Measurements from ENCODE around the gene XRCC3.

Gene XRCC3

DNA sequence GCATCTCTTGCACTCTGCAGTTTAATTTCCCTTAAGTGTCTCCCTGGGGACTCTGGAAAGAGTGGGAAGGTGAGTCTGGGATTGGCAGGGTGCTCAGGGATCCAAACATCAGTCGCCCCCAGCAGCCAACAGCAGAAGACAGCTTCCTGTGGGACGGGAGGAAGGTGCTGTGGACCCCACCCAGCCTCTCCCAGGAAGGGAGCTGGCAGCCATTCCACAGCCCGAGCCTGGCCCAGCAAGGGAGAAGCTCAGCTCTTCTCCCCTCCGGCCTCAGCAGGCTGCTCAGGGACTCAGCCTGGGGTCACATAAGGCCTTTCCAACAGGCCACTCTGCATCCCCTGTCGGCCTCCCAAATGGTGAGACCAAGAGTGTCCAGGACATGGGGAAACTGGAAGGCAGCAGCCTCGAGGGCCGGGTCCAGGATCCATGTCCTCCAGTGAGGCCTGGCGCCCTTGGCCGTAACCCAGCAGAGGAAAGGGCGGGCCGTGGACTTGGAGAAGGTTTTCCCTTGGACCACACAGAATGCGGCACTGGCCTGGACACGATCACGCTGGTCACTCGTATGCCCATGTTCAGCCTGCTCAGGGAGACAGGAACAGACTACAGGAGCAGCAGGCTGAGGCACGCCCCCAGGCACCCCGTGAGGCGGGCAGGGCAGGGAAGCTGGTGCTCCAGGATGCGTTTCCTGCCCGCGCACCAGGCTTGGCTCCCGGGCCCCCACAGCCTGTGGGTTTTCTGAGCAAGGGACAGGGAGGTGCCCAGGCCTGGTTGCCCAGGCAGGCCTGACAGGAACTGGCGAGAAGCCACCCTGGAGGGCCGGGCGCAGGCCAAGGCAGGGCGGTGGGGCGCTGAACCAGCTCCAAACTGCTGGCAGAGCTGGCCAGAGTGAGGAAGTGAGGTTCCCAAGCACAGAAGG is 3.5 kb downstream of the XRCC3 start:
- Mint-ChIP-seq H3K4me3 (no peak overlapping the region), H3K4me1 (ENCODE audit: low read depth) (peaks cover 10% of the 10 kb centered on the region), H3K27ac (no peak overlapping the region), H3K27me3 (ENCODE audit: low read depth) (peaks cover 2% of the 10 kb centered on the region), H3K36me3 (ENCODE audit: low read depth) (peaks cover 22% of the 10 kb centered on the region), H3K9me3 (no peaks in the 10 kb centered on the region)
- no peak for DNase-seq (ENCODE audit: low spot score)

DNA sequence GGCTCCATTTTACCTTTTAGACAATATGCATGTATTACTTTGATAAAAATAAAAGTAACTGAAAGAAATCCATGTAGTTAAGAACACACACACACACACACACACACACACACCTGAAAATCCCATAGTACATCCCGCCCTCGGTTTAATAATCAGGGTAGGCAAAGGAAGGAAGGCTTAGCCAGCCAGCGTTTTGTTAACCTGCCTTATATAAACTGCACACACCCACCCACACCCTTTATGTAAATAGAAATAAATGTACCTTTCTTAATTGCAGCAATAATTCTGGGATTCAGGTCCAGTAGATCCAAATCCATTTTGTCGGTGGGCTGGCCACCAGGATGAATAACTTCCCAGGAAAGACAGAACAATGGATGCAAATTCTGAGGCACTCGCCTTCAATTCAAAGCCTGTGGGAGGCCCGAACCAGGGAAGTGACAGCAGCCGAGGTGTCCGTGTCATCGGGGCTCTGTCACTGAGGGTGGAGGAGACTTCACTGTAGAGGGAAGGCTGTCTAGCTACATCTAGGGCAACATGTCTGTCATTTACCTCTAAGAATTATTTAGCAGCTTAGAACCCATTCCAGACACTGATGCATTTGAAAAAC is 4.4 kb downstream of the XRCC3 start:
- H3K27me3 Mint-ChIP-seq (ENCODE audit: low read depth) = peaks cover 2% of the 10 kb centered on the region
- no peak overlapping the region for H3K4me3 Mint-ChIP-seq
- peak overlapping the region; percentile 5 for H3K27ac Mint-ChIP-seq
- DNase-seq (ENCODE audit: low spot score) = no peak
- H3K9me3 Mint-ChIP-seq = no peaks in the 10 kb centered on the region
- H3K4me1 Mint-ChIP-seq (ENCODE audit: low read depth) = peaks cover 10% of the 10 kb centered on the region
- peaks cover 22% of the 10 kb centered on the region for H3K36me3 Mint-ChIP-seq (ENCODE audit: low read depth)

DNA sequence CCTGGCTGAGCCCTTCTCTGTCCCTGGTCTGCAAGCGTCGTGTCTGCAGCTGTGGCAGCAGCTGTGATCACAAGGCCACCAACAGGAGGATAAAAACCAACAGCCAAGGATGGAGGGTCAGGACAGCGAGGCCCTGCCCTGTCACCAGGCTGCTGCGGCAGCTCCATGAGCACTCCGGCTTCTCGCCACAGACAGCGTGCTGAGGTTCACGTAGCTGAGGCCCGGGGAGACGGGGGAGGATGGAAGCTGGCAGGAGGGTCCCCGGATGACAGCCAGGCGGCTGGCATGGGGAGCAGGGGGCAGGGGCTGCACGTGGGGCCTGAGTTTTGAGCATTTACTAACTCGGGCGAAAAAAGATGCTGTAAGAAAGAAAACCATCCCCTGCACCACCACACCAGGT is 5.4 kb downstream of the XRCC3 start:
- no peak overlapping the region for H3K27ac Mint-ChIP-seq
- H3K4me3 Mint-ChIP-seq = no peak overlapping the region
- no peaks in the 10 kb centered on the region for H3K9me3 Mint-ChIP-seq
- no peak for DNase-seq (ENCODE audit: low spot score)
- peaks cover 10% of the 10 kb centered on the region for H3K4me1 Mint-ChIP-seq (ENCODE audit: low read depth)
- no peaks in the 10 kb centered on the region for H3K27me3 Mint-ChIP-seq (ENCODE audit: low read depth)
- H3K36me3 Mint-ChIP-seq (ENCODE audit: low read depth) = peaks cover 24% of the 10 kb centered on the region

DNA sequence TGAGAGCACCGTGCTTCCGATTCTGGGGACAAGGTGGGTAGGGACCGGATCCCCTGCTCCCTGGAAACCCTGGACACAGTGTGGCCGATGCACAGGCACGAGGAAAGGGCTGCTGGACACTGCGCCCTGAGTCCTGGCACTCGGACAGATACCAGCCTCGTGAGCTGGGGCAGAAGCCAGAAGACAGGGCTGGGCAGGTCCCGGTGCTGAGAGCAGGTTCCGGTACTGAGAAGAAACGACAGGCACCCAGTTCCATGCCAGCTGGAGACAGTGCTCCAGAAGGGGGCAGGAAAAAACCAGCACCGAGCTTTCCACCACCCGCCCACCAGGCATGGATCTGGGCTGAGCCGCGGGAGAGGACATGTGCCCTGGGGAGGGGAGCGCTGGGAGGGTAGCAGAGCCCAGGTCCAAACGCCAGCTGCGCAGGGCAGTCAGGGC is 6.5 kb downstream of the XRCC3 start:
- H3K36me3 Mint-ChIP-seq (ENCODE audit: low read depth) = peaks cover 25% of the 10 kb centered on the region
- H3K27me3 Mint-ChIP-seq (ENCODE audit: low read depth) = no peaks in the 10 kb centered on the region
- H3K9me3 Mint-ChIP-seq = no peaks in the 10 kb centered on the region
- no peak overlapping the region for H3K4me3 Mint-ChIP-seq
- no peak for DNase-seq (ENCODE audit: low spot score)
- H3K4me1 Mint-ChIP-seq (ENCODE audit: low read depth) = peaks cover 7% of the 10 kb centered on the region
- H3K27ac Mint-ChIP-seq = no peak overlapping the region

DNA sequence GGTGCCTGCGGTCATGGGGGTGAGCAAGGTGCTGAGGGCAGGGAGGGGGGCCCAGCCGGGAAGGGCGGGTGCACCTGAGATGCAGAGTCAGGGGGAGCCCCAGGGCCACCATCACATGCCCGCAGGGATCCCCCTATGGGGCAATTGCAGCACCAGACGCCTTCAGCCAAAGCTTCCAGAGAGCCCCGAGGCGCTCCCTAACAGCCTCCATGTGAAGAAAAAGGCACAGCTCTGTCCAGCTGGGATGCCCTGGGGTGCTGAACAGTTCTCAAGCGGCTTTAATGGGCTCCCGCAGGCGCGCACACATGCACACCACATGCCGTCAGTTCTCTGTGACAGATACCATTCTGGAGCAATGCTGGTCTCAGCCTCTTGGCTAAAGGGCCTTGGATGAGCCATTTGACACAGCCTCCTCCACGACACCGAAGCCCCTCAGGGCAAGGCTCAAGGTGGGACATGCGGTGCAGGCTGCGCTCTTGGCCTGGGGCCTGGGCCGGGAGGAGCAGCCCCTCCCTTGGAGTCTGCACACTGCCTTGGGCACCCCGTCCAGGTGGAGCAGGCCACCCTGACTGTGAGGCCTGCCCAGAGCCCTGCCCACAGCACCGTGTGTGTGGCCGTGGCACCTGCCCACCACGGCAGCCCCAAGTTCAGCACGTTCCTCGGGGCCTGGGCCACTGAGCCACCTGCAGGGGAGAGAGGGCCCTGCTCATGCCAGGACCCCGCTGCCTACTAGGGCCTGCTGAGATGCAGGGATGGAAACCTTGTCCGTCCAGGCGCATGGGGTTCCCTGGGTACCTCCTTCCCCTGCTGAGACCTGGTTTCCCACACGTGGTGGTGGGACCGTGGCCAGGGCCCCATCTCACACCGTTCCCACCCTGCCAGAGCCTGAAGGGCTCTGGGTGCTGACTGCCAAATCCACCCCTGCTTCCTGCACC is 7.7 kb downstream of the XRCC3 start:
- H3K36me3 Mint-ChIP-seq (ENCODE audit: low read depth) = peaks cover 31% of the 10 kb centered on the region
- no peak overlapping the region for H3K4me3 Mint-ChIP-seq
- no peak for DNase-seq (ENCODE audit: low spot score)
- no peaks in the 10 kb centered on the region for H3K4me1 Mint-ChIP-seq (ENCODE audit: low read depth)
- peak overlapping the region; percentile 41 for H3K27ac Mint-ChIP-seq
- no peaks in the 10 kb centered on the region for H3K27me3 Mint-ChIP-seq (ENCODE audit: low read depth)
- H3K9me3 Mint-ChIP-seq = no peaks in the 10 kb centered on the region

DNA sequence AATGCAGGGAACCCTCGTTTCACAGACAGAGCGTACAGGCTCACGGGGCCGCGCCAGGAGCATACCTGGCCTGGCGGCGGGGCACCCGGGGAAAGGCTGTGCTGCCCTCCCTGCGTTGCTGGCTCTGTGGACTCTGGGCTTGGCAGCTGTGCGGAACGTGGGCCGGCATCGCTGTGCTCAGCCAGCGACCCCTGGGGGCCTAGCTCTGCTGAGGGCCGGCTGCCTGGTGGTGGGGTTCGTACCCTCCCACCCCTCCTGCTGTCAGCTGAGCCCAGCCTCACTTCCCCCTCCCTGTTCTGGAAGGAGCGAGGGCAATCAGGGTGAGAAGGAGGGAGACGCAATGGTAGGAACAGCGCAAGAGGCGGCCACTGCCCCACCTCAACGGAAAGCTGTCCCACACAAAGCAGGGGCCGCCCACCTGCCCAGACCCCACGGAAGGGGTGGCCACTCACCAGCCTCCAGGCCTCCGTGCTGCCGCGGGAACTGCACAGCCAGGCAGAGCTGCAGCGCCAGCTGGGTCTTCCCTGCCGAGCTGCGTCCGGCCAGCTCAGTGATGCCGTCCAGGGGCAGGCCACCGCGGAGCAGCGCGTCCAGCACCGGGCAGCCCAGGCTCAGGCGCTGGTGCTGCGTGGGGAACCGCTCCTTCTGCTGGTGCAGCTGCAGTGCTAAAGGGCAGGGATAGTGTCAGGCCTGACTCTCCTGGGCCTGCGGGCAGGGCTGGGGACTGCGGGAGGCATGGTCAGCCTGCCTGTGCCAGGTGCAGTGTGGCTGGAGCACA is 8.5 kb downstream of the XRCC3 start:
- Mint-ChIP-seq H3K36me3 (ENCODE audit: low read depth) (peaks cover 34% of the 10 kb centered on the region), H3K9me3 (no peaks in the 10 kb centered on the region), H3K27me3 (ENCODE audit: low read depth) (no peaks in the 10 kb centered on the region), H3K4me1 (ENCODE audit: low read depth) (no peaks in the 10 kb centered on the region), H3K4me3 (no peak overlapping the region), H3K27ac (no peak overlapping the region)
- no peak for DNase-seq (ENCODE audit: low spot score)

DNA sequence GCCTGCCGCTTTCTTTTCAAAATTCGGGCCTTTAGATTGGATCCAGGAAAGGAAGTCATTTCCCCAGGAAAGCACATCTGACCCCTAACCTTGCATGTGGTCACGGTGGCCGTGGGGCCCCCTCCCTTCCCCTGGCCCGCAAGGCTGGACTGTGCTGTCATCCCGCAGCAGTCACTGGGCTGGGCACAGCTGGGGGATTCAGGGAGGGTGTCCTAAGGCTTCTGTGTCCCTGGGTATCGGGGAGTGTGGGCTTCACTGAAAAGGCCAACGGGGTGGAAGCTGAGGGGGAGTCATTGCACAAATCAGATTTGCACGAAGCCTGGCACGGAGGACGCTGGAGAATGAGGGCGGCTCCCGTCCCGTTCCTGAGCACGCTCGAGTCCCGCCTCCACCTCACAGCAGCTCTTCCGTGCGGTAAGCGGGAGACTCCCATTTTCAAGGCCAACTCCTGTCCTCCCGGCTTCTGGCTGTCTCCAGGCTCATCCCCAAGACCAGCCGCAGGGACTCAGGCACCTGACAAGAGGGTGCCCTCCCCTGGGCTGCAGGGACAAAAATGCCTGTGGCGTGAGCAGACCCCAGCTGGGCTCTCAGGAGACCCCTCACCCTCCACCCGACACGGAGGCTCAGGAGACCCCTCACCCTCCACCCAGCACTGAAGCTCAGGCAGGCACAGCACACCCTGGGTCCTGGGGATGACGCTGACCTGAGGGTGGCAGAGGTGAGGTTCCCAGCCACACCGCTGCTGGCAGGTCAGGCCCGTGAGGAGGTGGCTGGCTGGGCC is 9.6 kb downstream of the XRCC3 start:
- no peak for DNase-seq (ENCODE audit: low spot score)
- Mint-ChIP-seq H3K27me3 (ENCODE audit: low read depth) (no peaks in the 10 kb centered on the region), H3K4me1 (ENCODE audit: low read depth) (no peaks in the 10 kb centered on the region), H3K9me3 (no peaks in the 10 kb centered on the region), H3K27ac (no peak overlapping the region), H3K4me3 (no peak overlapping the region), H3K36me3 (ENCODE audit: low read depth) (peaks cover 29% of the 10 kb centered on the region)

DNA sequence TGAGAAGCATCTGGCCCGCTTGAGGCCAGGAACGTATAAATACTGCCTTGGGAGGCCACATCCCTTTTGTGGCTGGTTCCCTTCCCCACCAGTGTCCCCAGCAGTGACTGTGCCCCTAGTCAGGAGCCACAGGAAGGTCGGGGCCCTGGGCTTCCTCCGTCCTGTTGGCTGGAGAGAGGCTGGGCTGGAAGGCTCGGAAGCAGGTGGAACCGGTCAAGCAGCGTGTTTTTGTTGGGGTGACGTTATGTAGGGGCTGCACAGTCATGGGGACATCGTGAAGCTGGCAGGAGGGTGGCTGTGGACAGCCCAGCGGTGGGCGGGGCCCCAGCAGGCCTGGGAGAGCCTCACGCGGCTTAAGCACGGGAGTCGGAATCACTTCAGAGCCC is 10.1 kb downstream of the XRCC3 start:
- Mint-ChIP-seq H3K36me3 (ENCODE audit: low read depth) (peaks cover 28% of the 10 kb centered on the region), H3K4me1 (ENCODE audit: low read depth) (no peaks in the 10 kb centered on the region), H3K4me3 (no peak overlapping the region), H3K27me3 (ENCODE audit: low read depth) (no peaks in the 10 kb centered on the region), H3K9me3 (no peaks in the 10 kb centered on the region), H3K27ac (peak overlapping the region; percentile 49)
- no peak for DNase-seq (ENCODE audit: low spot score)

DNA sequence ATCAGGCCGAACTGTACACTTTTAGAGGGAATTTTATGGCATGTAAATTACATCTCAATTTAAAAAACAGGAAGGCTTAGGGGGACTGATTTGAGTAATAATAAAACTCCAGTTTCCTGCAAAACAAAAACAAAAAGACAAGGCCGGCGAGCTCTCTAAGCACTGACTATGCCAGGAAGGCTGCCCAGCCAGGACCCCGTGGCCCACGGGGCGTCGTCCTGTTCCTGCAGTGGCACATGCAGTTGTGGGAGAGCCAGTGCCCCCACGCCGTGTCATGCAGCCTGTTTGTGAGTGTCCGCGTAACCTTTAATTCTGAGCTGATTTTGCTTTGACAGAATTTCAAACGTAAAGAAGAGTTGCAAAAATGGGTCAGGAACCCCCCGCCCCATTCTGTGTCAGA is 10.5 kb downstream of the XRCC3 start:
- no peak overlapping the region for H3K4me3 Mint-ChIP-seq
- no peaks in the 10 kb centered on the region for H3K27me3 Mint-ChIP-seq (ENCODE audit: low read depth)
- no peaks in the 10 kb centered on the region for H3K9me3 Mint-ChIP-seq
- no peak overlapping the region for H3K27ac Mint-ChIP-seq
- peaks cover 31% of the 10 kb centered on the region for H3K36me3 Mint-ChIP-seq (ENCODE audit: low read depth)
- DNase-seq (ENCODE audit: low spot score) = no peak
- H3K4me1 Mint-ChIP-seq (ENCODE audit: low read depth) = no peaks in the 10 kb centered on the region

DNA sequence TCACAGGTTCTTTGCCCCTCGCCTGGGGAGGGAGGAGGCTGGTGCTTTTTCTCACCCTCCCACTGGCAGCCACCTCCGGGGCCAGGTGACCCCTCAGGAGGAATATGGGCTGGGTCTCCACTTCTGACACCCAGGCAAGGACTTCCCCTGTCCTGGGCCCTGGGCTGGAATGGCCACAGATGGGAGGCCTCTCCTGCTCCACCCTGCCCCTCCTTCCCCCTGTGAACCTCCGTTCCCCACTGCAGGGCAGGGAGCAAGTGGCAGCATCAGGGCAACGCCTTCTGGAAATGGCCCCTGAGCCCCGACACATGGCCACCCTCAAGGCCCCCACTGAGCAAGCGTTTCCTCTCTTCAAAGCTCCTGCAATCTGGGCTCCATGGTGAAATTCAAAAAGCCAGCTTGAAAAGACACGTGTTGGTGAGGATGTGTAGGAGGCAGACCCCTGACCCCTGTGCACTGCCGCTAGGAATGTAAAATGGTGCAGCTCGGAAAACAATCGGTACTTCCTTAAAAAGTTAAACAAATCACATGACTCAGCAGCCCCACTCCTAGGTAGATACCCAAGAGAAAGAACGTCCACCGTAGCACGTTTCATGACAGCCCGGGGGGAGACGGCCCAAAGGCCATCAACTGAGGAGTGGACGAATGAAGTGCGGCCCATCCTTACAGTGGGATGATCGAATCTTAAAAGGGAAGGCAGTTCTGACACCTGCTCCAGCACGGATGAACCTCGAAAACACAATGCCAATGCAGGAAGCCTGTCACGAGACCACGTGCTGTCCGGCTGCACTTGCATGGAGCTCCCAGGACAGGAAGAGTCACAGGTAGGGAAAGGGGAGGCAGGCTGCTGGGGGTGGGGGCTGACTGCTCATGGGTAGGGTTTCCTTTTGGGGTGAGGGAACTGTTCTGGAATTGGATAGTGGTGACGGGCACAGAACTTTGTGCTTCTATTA is 11.5 kb downstream of the XRCC3 start:
- H3K9me3 Mint-ChIP-seq = no peaks in the 10 kb centered on the region
- no peak overlapping the region for H3K27ac Mint-ChIP-seq
- H3K27me3 Mint-ChIP-seq (ENCODE audit: low read depth) = no peaks in the 10 kb centered on the region
- H3K4me3 Mint-ChIP-seq = no peak overlapping the region
- peaks cover 33% of the 10 kb centered on the region for H3K36me3 Mint-ChIP-seq (ENCODE audit: low read depth)
- no peak for DNase-seq (ENCODE audit: low spot score)
- H3K4me1 Mint-ChIP-seq (ENCODE audit: low read depth) = no peaks in the 10 kb centered on the region

DNA sequence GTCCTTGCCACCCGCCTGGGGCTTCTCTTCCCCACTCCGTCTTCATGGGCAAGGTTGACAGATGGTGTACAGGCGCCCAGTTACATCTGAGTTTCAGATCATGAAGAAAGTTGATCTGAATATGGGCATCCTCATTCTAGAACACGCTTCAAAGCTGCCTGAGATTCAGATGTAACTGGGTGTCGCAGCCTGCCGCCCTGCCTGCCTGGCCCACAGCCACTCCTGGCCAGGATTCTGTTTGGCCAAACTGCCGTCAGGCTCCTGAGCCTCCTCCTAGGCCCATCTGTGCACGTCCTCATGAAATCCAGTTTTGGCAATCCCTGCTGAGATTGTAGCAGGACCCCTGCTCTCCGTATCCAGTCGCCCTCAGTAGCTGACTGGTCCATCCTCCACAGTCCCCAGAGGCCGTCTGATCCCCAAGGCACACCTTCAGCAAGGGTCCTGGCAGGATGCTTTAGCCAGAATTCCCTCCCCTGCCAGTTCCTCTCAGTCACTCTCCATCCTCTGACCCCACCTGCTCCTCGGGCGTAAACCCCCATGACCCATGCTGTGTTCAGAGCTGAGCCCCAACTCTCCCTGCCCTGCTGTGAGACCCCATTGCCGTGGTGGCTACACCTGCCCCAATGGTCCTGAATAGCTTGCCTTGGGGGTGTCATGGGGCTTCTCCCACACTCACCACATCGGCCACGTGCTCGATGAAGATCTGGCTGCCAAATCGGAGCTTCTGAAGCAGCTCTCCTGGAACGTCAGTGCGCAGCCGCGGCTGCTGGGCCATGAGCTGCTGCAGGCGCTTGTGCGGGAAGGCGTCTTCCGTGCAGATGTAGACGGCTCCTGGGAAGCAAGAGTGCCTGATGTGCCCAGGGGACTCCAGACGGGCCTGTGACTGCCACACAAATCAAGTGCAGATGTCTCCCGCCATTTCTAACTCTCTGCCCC is 12.5 kb downstream of the XRCC3 start:
- Mint-ChIP-seq H3K4me1 (ENCODE audit: low read depth) (no peaks in the 10 kb centered on the region), H3K4me3 (no peak overlapping the region), H3K36me3 (ENCODE audit: low read depth) (peaks cover 26% of the 10 kb centered on the region), H3K27ac (peak overlapping the region; percentile 57), H3K27me3 (ENCODE audit: low read depth) (no peaks in the 10 kb centered on the region), H3K9me3 (no peaks in the 10 kb centered on the region)
- no peak for DNase-seq (ENCODE audit: low spot score)

Data from T-helper 2 cell treated with Interferon-gamma antibody and Interleukin-4, amounts not matched to agents 5 μg/mL and 100 μg/mL, for 36 hours (primary cell).